OCI-LY7 (cell line): ENCODE results near the gene NCKAP5. TPM values are rescaled to one million over a fixed set of nuclear protein-coding genes. Genes with fewer than 3 reads are reported as not detected.

Experiments
- BruUV-seq: library from RNA; stranded (reverse); fragments of 400-500 nt; replicated peaks from 2 replicates; lab custom pipeline; 2021; lab: Mats Ljungman, UMichigan
- CTCF ChIA-PET: fragments of 300-600 bp; sonication (Branson Sonifier 250); formaldehyde crosslinking; loops from one replicate; lab custom pipeline; 2022; ENCODE audit warnings: antibody characterized with exemption; ENCODE audit not compliant: unreplicated experiment; lab: Charles Lee
- POLR2A ChIA-PET: fragments of 300-600 bp; sonication (Branson Sonifier 250); formaldehyde crosslinking; loops from one replicate; lab custom pipeline; 2022; ENCODE audit warnings: antibody characterized with exemption; lab: Charles Lee
- DNase-seq: peaks from one replicate; pipeline ENCODE4 v3.0.0-alpha.2; 2015; ENCODE audit warnings: low spot score
- H2AFZ ChIP-seq: fragments of 200-600 bp; sonication (generic), shearing (Covaris generic); 2 replicates; pipeline ENCODE4 v1.6.1; 2014; ENCODE audit warnings: mild to moderate bottlenecking, antibody characterized with exemption, low read length, moderate library complexity
- H3K27ac ChIP-seq: fragments of 200-600 bp; sonication (generic); 2 replicates; pipeline ENCODE4 v1.5.1; 2014; ENCODE audit warnings: mixed run types, low read depth, mild to moderate bottlenecking, moderate library complexity, low read length, inconsistent platforms; ENCODE audit not compliant: poor library complexity, severe bottlenecking
- H3K36me3 ChIP-seq: fragments of 200-600 bp; sonication (generic); 2 replicates; pipeline ENCODE4 v1.6.1; 2014; ENCODE audit warnings: mild to moderate bottlenecking, antibody characterized with exemption, low read length, moderate library complexity, mixed read lengths; ENCODE audit not compliant: insufficient read depth
- H3K4me1 ChIP-seq: fragments of 200-600 bp; sonication (generic); 2 replicates; pipeline ENCODE4 v1.5.1; 2014; ENCODE audit warnings: mild to moderate bottlenecking, low read length; ENCODE audit not compliant: insufficient read depth, poor library complexity, severe bottlenecking
- H3K4me2 ChIP-seq: fragments of 200-600 bp; sonication (generic); 2 replicates; pipeline ENCODE4 v1.6.1; 2014; ENCODE audit warnings: mild to moderate bottlenecking, low read length
- H3K4me3 ChIP-seq: fragments of 200-600 bp; sonication (generic); 2 replicates; pipeline ENCODE4 v1.5.1; 2014; ENCODE audit warnings: mild to moderate bottlenecking, low read depth, low read length; ENCODE audit not compliant: poor library complexity, severe bottlenecking
- H3K79me2 ChIP-seq: fragments of 200-600 bp; sonication (generic); 2 replicates; pipeline ENCODE4 v1.6.1; 2016; ENCODE audit warnings: low read depth, mild to moderate bottlenecking, low read length, moderate library complexity, mixed read lengths; ENCODE audit not compliant: insufficient read depth
- H3K9me2 ChIP-seq: fragments of 200-600 bp; sonication (generic); 2 replicates; pipeline ENCODE4 v1.6.1; 2016; ENCODE audit warnings: mild to moderate bottlenecking, low read length, mixed read lengths; ENCODE audit not compliant: insufficient read depth
- H3K9me3 ChIP-seq: fragments of 200-600 bp; sonication (generic); 2 replicates; pipeline ENCODE4 v1.6.1; 2014; ENCODE audit warnings: mild to moderate bottlenecking, mixed run types, low read length, mixed read lengths
- H4K20me1 ChIP-seq: fragments of 200-600 bp; sonication (generic); 2 replicates; pipeline ENCODE4 v1.6.1; 2014; ENCODE audit warnings: mild to moderate bottlenecking, antibody characterized with exemption, low read length, moderate library complexity, mixed read lengths; ENCODE audit not compliant: insufficient read depth
- EZH2phosphoT487 ChIP-seq: fragments of 200-600 bp; sonication (generic); IDR thresholded peaks from 2 replicates; pipeline ENCODE4 v1.6.1; 2018; ENCODE audit warnings: low read depth, borderline replicate concordance, mild to moderate bottlenecking, mixed run types, antibody characterized with exemption, low read length, moderate library complexity, mixed read lengths
- intact Hi-C: fragments of 100-400 bp; cut with micrococcal nuclease; formaldehyde crosslinking; loops from one replicate; pipeline ENCODE4 v1.10.0; 2022; ENCODE audit not compliant: unreplicated experiment
- total RNA-seq, 2 experiments: library from RNA; depleted of rRNA in 1 of 2; stranded (reverse); fragments of >200 nt in 1 of 2; shearing (Covaris generic) in 1 of 2; gene quantifications; 2 replicates each; pipeline ENCODE4 v1.2.3, GENCODE V29; 2014 to 2022
- TF ChIP-seq, protein P1 (sequence below): fragments of 200-600 bp; sonication (generic); conservative IDR thresholded peaks from 2 replicates; pipeline ENCODE4 v1.5.1; 2014; ENCODE audit warnings: mild to moderate bottlenecking, antibody characterized with exemption, low read length, moderate library complexity, mixed read lengths

Gene NCKAP5
- total RNA-seq, 2 experiments from 2014 or later: not detected

GRCh38 chr2:133405252-133405651 lies 163.0 kb downstream of the NCKAP5 start:
- ChIA-PET CTCF (no interaction called here), POLR2A (no interaction called here)
- Histone ChIP-seq H3K79me2 (no peaks in the 10 kb centered on the region), H3K4me2 (no peak overlapping the region), H3K9me3 (no peaks in the 10 kb centered on the region), H2AFZ (no peak overlapping the region), H3K9me2 (no peaks in the 10 kb centered on the region), H3K4me3 (no peak overlapping the region), H3K27ac (no peak overlapping the region), H4K20me1 (no peaks in the 10 kb centered on the region), H3K4me1 (no peaks in the 10 kb centered on the region), H3K36me3 (no peaks in the 10 kb centered on the region)
- no peak for DNase-seq
- no peak for TF ChIP-seq EZH2phosphoT487
- TF ChIP-seq, protein P1, sequence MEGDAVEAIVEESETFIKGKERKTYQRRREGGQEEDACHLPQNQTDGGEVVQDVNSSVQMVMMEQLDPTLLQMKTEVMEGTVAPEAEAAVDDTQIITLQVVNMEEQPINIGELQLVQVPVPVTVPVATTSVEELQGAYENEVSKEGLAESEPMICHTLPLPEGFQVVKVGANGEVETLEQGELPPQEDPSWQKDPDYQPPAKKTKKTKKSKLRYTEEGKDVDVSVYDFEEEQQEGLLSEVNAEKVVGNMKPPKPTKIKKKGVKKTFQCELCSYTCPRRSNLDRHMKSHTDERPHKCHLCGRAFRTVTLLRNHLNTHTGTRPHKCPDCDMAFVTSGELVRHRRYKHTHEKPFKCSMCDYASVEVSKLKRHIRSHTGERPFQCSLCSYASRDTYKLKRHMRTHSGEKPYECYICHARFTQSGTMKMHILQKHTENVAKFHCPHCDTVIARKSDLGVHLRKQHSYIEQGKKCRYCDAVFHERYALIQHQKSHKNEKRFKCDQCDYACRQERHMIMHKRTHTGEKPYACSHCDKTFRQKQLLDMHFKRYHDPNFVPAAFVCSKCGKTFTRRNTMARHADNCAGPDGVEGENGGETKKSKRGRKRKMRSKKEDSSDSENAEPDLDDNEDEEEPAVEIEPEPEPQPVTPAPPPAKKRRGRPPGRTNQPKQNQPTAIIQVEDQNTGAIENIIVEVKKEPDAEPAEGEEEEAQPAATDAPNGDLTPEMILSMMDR: no peak
- intact Hi-C loops: no loop called here
- BruUV-seq: no TSS peak

DNA sequence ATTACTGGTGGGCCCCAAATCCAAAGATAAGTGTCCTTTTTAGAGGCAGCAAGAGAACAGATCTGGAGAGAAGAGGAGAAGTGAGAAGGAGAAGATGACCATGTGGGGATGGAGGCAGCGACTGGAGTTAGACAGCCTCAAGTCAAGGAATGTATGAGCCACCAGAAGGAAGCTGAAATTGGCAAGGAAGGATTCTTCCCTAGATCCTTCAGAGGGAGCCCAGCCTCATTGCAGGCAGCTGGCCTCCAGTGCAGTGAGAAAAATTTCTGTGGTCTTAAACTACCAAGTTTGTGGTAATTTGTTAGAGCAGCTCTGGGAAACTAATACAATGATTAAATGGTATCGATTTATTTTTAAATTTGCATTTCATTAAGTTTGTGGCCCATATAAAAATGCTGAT lies 167.9 kb downstream of the NCKAP5 start:
- Histone ChIP-seq H4K20me1 (no peaks in the 10 kb centered on the region), H3K36me3 (no peaks in the 10 kb centered on the region), H3K27ac (no peak overlapping the region), H3K9me3 (no peaks in the 10 kb centered on the region), H3K79me2 (no peaks in the 10 kb centered on the region), H3K4me2 (no peak overlapping the region), H3K9me2 (no peaks in the 10 kb centered on the region), H3K4me3 (no peak overlapping the region), H3K4me1 (no peaks in the 10 kb centered on the region), H2AFZ (no peak overlapping the region)
- DNase-seq: no peak
- TF ChIP-seq, protein P1: no peak
- TF ChIP-seq EZH2phosphoT487: no peak
- intact Hi-C loops: no loop called here
- ChIA-PET POLR2A (no interaction called here), CTCF (no interaction called here)
- no TSS peak for BruUV-seq

- DNase-seq: no peak
- no peaks in the 10 kb centered on the region for H3K36me3 ChIP-seq
- TF ChIP-seq, protein P1: no peak
- no peak for TF ChIP-seq EZH2phosphoT487
- H3K27ac ChIP-seq: no peak overlapping the region
- no peak overlapping the region for H3K4me2 ChIP-seq
- H3K4me3 ChIP-seq: no peak overlapping the region
- H4K20me1 ChIP-seq: no peaks in the 10 kb centered on the region
- H2AFZ ChIP-seq: no peak overlapping the region
- H3K4me1 ChIP-seq: no peaks in the 10 kb centered on the region
- no peaks in the 10 kb centered on the region for H3K79me2 ChIP-seq
- intact Hi-C loops: no loop called here
- H3K9me3 ChIP-seq: no peaks in the 10 kb centered on the region
- ChIA-PET CTCF (no interaction called here), POLR2A (no interaction called here)
- BruUV-seq: no TSS peak
- no peaks in the 10 kb centered on the region for H3K9me2 ChIP-seq
Observed at GRCh38 chr2:133393895-133394294, 174.4 kb downstream of the NCKAP5 start.
